ENCODE measurements around the gene LRMDA. TPM values are rescaled to one million over a fixed set of nuclear protein-coding genes. Genes with fewer than 3 reads are reported as not detected.
A peak's percentile ranks its signal among the peaks of the same experiment; 100 is the strongest.
"Not testable (repeated sequence)": the region's sequence is repeated elsewhere in the genome, so short reads cannot be mapped to it uniquely, and the experiment has no call there.

Gene LRMDA
- total RNA-seq, 4 donors from 2014 or later = 9.8 to 18.6 (median 15.8) TPM

GRCh38 chr10:76523246-76523645 lies 1091.8 kb downstream of the LRMDA start:
- peaks cover 0 to 3% (median 0%) of the 10 kb centered on the region in 4 donors for H3K9me3 ChIP-seq
- no peaks in the 10 kb centered on the region for H3K36me3 ChIP-seq
- no peaks in the 10 kb centered on the region for H3K4me1 ChIP-seq
- H3K27ac ChIP-seq = no peak overlapping the region
- TF ChIP-seq, protein P1, sequence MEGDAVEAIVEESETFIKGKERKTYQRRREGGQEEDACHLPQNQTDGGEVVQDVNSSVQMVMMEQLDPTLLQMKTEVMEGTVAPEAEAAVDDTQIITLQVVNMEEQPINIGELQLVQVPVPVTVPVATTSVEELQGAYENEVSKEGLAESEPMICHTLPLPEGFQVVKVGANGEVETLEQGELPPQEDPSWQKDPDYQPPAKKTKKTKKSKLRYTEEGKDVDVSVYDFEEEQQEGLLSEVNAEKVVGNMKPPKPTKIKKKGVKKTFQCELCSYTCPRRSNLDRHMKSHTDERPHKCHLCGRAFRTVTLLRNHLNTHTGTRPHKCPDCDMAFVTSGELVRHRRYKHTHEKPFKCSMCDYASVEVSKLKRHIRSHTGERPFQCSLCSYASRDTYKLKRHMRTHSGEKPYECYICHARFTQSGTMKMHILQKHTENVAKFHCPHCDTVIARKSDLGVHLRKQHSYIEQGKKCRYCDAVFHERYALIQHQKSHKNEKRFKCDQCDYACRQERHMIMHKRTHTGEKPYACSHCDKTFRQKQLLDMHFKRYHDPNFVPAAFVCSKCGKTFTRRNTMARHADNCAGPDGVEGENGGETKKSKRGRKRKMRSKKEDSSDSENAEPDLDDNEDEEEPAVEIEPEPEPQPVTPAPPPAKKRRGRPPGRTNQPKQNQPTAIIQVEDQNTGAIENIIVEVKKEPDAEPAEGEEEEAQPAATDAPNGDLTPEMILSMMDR (IDR thresholded peaks at IDR 0.05) = no peak
- TF ChIP-seq POLR2A (IDR thresholded peaks at IDR 0.05) = no peak
- TF ChIP-seq EP300 (IDR thresholded peaks at IDR 0.05) = no peak
- WGBS, 2 donors = 59 to 60% methylated on average over 5 of the region's 5 CpGs
- no peaks in the 10 kb centered on the region for H3K27me3 ChIP-seq
- no peak overlapping the region for H3K4me3 ChIP-seq
- DNase-seq (ENCODE audit: low spot score in 2 of 2) = no peak

DNA sequence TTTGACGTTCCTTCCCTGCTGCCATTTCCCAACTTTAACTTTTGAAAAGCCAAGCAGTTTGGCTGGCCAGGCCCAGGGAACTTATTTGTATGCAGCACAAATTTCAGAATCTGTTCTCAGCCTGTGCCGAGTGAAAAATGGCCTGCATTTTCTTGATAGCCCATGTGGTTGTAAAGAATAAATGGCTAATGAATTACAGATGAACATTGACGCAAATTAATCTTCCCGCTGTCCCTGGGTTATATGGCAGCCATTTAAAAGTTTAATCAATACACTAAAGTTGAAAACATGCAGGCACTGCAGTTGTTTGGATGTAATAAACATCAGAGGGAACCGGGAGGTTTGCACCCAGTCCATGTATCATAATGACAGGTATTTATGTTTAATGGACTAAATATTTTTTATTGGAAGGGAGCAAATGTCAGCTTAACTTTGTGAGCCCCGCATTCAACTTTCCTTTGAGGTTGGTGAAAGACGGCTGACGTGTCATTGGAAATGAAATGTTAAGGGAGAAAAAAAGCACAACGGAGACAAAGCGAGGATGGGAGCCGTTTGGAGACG lies 1092.4 kb downstream of the LRMDA start:
- 80 to 89% methylated on average over 12 of the region's 12 CpGs for WGBS, 2 donors
- Histone ChIP-seq H3K9me3 (peaks cover 0 to 3% (median 0%) of the 10 kb centered on the region in 4 donors), H3K36me3 (no peaks in the 10 kb centered on the region), H3K4me3 (no peak overlapping the region), H3K4me1 (no peaks in the 10 kb centered on the region), H3K27me3 (no peaks in the 10 kb centered on the region), H3K27ac (no peak overlapping the region)
- DNase-seq (ENCODE audit: low spot score in 2 of 2) = no peak
- TF ChIP-seq, protein P1 (IDR thresholded peaks at IDR 0.05) = no peak
- TF ChIP-seq EP300 (IDR thresholded peaks at IDR 0.05) (no peak), POLR2A (IDR thresholded peaks at IDR 0.05) (no peak)

- 97 to 99% methylated on average over 4 of the region's 4 CpGs for WGBS, 2 donors
- not testable (repeated sequence) for H3K36me3 ChIP-seq; H3K27ac ChIP-seq; DNase-seq (ENCODE audit: low spot score in 2 of 2); H3K4me3 ChIP-seq; H3K4me1 ChIP-seq; H3K9me3 ChIP-seq; H3K27me3 ChIP-seq
These were observed 1095.4 kb downstream of the LRMDA start for GRCh38 chr10:76526833-76527232.

- peaks cover 0 to 22% (median 0%) of the 10 kb centered on the region in 4 donors for H3K4me1 ChIP-seq
- peak overlapping the region in 1 of 4 donors; percentile 15 for H3K27ac ChIP-seq
- no peak for DNase-seq (ENCODE audit: low spot score in 2 of 2)
- H3K36me3 ChIP-seq = no peaks in the 10 kb centered on the region
- no peaks in the 10 kb centered on the region for H3K27me3 ChIP-seq
- no peak for TF ChIP-seq EP300 (IDR thresholded peaks at IDR 0.05)
- TF ChIP-seq POLR2A (IDR thresholded peaks at IDR 0.05) = no peak
- TF ChIP-seq, protein P1 (IDR thresholded peaks at IDR 0.05) = no peak
- H3K9me3 ChIP-seq = no peaks in the 10 kb centered on the region
- WGBS, 2 donors = 31 to 35% methylated on average over 5 of the region's 5 CpGs
- no peak overlapping the region for H3K4me3 ChIP-seq
These were observed 1108.9 kb downstream of the LRMDA start for GRCh38 chr10:76540331-76540730.

DNA sequence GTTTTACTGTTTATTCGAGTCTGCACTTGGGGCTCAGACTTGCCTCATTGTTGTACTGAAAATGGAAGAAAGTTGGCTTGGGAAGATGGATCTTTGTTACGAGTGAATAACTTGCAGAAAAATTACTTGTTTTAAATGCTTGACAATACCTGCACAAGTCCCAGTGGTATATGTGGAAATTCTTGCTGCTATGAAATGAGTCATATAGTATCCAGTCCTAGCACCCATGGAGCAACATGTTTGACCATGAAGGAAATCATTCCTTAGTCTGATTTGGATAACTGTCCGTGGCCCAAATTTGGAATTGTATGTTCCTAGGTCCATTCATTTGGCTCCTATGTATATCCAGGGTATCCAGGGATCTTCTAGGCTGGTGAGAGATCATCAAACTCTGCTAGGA lies 1109.4 kb downstream of the LRMDA start:
- TF ChIP-seq POLR2A (IDR thresholded peaks at IDR 0.05) = no peak
- no peak for TF ChIP-seq EP300 (IDR thresholded peaks at IDR 0.05)
- TF ChIP-seq, protein P1 (IDR thresholded peaks at IDR 0.05) = no peak
- Histone ChIP-seq H3K27me3 (no peaks in the 10 kb centered on the region), H3K36me3 (no peaks in the 10 kb centered on the region), H3K4me1 (peaks cover 0 to 27% (median 0%) of the 10 kb centered on the region in 4 donors), H3K4me3 (no peak overlapping the region), H3K27ac (peak overlapping the region in 1 of 4 donors; percentile 32), H3K9me3 (no peaks in the 10 kb centered on the region)
- DNase-seq (ENCODE audit: low spot score in 2 of 2) = no peak
- 51 to 55% methylated on average over 3 of the region's 3 CpGs for WGBS, 2 donors

Data from tibial nerve (tissue), 4 donors.